Activated CD4-positive, alpha-beta T cell treated with anti-CD3 and anti-CD28 coated beads for 36 hours (primary cell): ENCODE measurements around the gene MAN2B1. TPM values are rescaled to one million over a fixed set of nuclear protein-coding genes. Genes with fewer than 3 reads are reported as not detected.
A peak's percentile ranks its signal among the peaks of the same experiment; 100 is the strongest.
"Not testable (repeated sequence)": the region's sequence is repeated elsewhere in the genome, so short reads cannot be mapped to it uniquely, and the experiment has no call there.

ENCODE experiments used
- ATAC-seq: fragments of 200-7000 bp; cut with Tn5 transposase; one replicate; pipeline ENCODE4 v1.10.0; 2021; ENCODE audit warnings: mild to moderate bottlenecking, moderate library complexity
- CTCF ChIA-PET: fragments of 350-600 bp; sonication (Branson Sonifier 250); formaldehyde crosslinking; loops from one replicate; lab custom pipeline; 2021; ENCODE audit warnings: antibody characterized with exemption; lab: Charles Lee
- POLR2A ChIA-PET: fragments of 350-600 bp; sonication (Branson Sonifier 250); formaldehyde crosslinking; loops from one replicate; lab custom pipeline; 2021; ENCODE audit warnings: antibody characterized with exemption, inconsistent platforms; lab: Charles Lee
- DNase-seq: peaks from one replicate; pipeline ENCODE4 v3.0.0-alpha.2; 2020
- H3K27ac Mint-ChIP-seq: one replicate; pipeline ENCODE4 v1.8.0; 2021; ENCODE audit warnings: mixed read lengths
- H3K27me3 Mint-ChIP-seq: one replicate; pipeline ENCODE4 v1.8.0; 2021; ENCODE audit warnings: mixed read lengths
- H3K36me3 Mint-ChIP-seq: one replicate; pipeline ENCODE4 v1.8.0; 2021; ENCODE audit warnings: low read depth, mixed read lengths
- H3K4me1 Mint-ChIP-seq: one replicate; pipeline ENCODE4 v1.8.0; 2021; ENCODE audit warnings: mixed read lengths
- H3K4me3 Mint-ChIP-seq: one replicate; pipeline ENCODE4 v1.8.0; 2021; ENCODE audit warnings: mild to moderate bottlenecking, moderate library complexity, mixed read lengths
- H3K9me3 Mint-ChIP-seq: one replicate; pipeline ENCODE4 v1.8.0; 2021; ENCODE audit warnings: low read depth, mixed read lengths
- intact Hi-C, 2 experiments: fragments of 100-400 bp; cut with DNase I in 1 of 2; cut with micrococcal nuclease in 1 of 2; formaldehyde crosslinking; loops; one replicate each; pipeline versions ENCODE4 v1.14.2 to v1.15.1; 2022 to 2024; cut with DNase I, micrococcal nuclease
- total RNA-seq, 2 experiments: library from RNA; stranded (reverse); gene quantifications; one replicate each; pipeline ENCODE4 v1.2.3, GENCODE V29; 2021

Gene MAN2B1
- total RNA-seq, 2 experiments from 2014 or later, result 118 to 154 TPM

- Mint-ChIP-seq H3K4me3 (no peak overlapping the region), H3K27ac (no peak overlapping the region), H3K4me1 (peaks cover 15% of the 10 kb centered on the region), H3K27me3 (no peaks in the 10 kb centered on the region), H3K36me3 (peaks cover 67% of the 10 kb centered on the region), H3K9me3 (no peaks in the 10 kb centered on the region)
- no peak for DNase-seq
- ATAC-seq, result no peak
- intact Hi-C loops, result no loop called here
- ChIA-PET CTCF (no interaction called here), POLR2A (no interaction called here)
These were observed 5.6 kb downstream of the MAN2B1 start for GRCh38 chr19:12660980-12661379.

DNA sequence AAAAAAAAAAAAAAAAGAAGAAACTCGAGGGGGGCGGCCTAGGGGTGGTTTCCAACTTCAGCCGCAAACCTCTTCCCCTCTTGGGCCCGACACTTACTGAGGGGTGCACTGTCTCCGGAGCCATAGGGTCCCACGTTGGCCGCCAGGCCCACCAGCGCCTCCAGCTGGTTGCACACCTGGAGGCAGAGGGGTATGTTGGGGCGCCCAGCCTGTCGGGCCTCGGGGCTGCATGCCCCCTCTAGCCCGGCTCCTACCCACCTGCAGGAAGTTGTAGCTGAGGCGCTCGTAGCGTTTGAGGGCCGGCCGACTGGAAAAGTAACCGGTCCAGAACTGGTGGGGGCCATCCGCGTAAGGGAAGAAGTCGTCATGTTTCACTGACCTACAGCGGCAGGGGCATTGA, 8.6 kb downstream of the MAN2B1 start:
- no peak for DNase-seq

GRCh38 chr19:12656899-12657571, 9.5 kb downstream of the MAN2B1 start:
- ATAC-seq (peak; percentile 85), DNase-seq (peak; percentile 73)
- no peak overlapping the region for H3K27ac Mint-ChIP-seq
- no peak overlapping the region for H3K4me3 Mint-ChIP-seq
- no peaks in the 10 kb centered on the region for H3K9me3 Mint-ChIP-seq
- ChIA-PET CTCF (interaction anchor here (0.7 kb wide), 1 partner anchor 109 kb away, joined by 3 read pairs; no protein-coding TSS in a partner anchor), POLR2A (no interaction called here)
- H3K36me3 Mint-ChIP-seq, result peaks cover 55% of the 10 kb centered on the region
- no peaks in the 10 kb centered on the region for H3K4me1 Mint-ChIP-seq
- no peaks in the 10 kb centered on the region for H3K27me3 Mint-ChIP-seq
- intact Hi-C loops, result no loop called here

More for the DNA sequence above, 8.6 kb downstream of the MAN2B1 start:
- H3K36me3 Mint-ChIP-seq, result peaks cover 54% of the 10 kb centered on the region
- no peak overlapping the region for H3K4me3 Mint-ChIP-seq
- CTCF ChIA-PET, result no interaction called here
- H3K9me3 Mint-ChIP-seq, result no peaks in the 10 kb centered on the region
- H3K27ac Mint-ChIP-seq, result no peak overlapping the region
- no peaks in the 10 kb centered on the region for H3K4me1 Mint-ChIP-seq
- no peaks in the 10 kb centered on the region for H3K27me3 Mint-ChIP-seq
- POLR2A ChIA-PET, result no interaction called here
- ATAC-seq, result no peak
- intact Hi-C loops, result no loop called here

DNA sequence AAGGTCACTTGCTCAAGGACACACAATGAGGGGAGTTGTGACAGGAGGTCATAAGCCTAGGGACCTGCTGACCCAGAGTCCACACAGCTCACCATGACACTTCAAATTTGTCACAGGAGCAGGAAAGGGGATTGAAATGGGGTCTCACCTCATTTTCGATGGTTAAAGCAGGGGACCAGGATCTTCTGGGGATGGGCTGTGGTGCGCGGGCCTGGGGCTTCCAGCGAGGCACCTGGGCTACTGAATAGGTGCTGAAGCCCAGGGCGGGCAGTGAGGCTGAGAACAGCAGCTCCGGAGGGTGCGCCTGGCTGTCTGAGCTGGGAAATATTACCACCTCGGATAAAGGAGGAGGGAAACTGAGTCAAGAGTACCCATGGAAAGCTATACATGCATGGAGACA, 11.0 kb downstream of the MAN2B1 start:
- POLR2A ChIA-PET, result interaction anchor here (0.7 kb wide), 1 partner anchor 160 kb away, joined by 3 read pairs; no protein-coding TSS in a partner anchor
- DNase-seq, result no peak
- CTCF ChIA-PET, result no interaction called here
- no peak overlapping the region for H3K27ac Mint-ChIP-seq
- peaks cover 55% of the 10 kb centered on the region for H3K36me3 Mint-ChIP-seq
- H3K9me3 Mint-ChIP-seq, result no peaks in the 10 kb centered on the region
- H3K27me3 Mint-ChIP-seq, result no peaks in the 10 kb centered on the region
- no peak for ATAC-seq
- intact Hi-C loops, result no loop called here
- H3K4me3 Mint-ChIP-seq, result no peak overlapping the region
- H3K4me1 Mint-ChIP-seq, result no peaks in the 10 kb centered on the region

- intact Hi-C loops, result no loop called here
- CTCF ChIA-PET, result no interaction called here
- H3K9me3 Mint-ChIP-seq, result no peaks in the 10 kb centered on the region
- no peak overlapping the region for H3K27ac Mint-ChIP-seq
- no peak overlapping the region for H3K4me3 Mint-ChIP-seq
- no peak for ATAC-seq
- H3K36me3 Mint-ChIP-seq, result peaks cover 52% of the 10 kb centered on the region
- no peaks in the 10 kb centered on the region for H3K27me3 Mint-ChIP-seq
- POLR2A ChIA-PET, result no interaction called here
- DNase-seq, result no peak
- peaks cover 2% of the 10 kb centered on the region for H3K4me1 Mint-ChIP-seq
These were observed 14.3 kb downstream of the MAN2B1 start for GRCh38 chr19:12652219-12652618.

GRCh38 chr19:12649941-12650340, 16.6 kb downstream of the MAN2B1 start:
- no peaks in the 10 kb centered on the region for H3K27me3 Mint-ChIP-seq
- H3K36me3 Mint-ChIP-seq, result peaks cover 37% of the 10 kb centered on the region
- H3K27ac Mint-ChIP-seq, result no peak overlapping the region
- no peaks in the 10 kb centered on the region for H3K9me3 Mint-ChIP-seq
- no peak for DNase-seq
- CTCF ChIA-PET, result interaction anchor here (0.5 kb wide), 1 partner anchor 348 kb away, joined by 3 read pairs; no protein-coding TSS in a partner anchor
- no peak overlapping the region for H3K4me3 Mint-ChIP-seq
- POLR2A ChIA-PET, result interaction anchor here (0.6 kb wide), 1 partner anchor 46 kb away, joined by 5 read pairs; no protein-coding TSS in a partner anchor
- intact Hi-C loops, result no loop called here
- no peak for ATAC-seq
- peaks cover 2% of the 10 kb centered on the region for H3K4me1 Mint-ChIP-seq

DNA sequence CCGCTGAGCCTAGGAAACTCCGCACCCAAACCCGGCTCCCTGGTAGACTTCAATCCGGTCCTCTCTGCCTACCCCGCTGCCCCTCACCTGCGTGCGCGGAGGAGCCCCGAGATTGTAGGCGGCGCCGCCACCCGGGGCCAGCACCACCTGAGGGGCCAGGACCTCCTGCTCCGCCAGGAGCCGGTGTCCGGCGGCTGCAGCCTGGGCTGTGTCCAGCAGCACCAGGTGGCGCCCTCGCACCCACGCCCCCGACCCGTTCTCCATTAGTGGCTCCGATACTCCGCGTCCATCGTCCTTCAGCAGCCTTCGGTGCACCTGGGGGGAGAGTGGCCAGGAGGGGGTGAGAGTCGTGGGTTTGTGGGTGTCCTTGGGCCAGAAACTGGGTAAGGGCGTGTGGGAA, 18.5 kb downstream of the MAN2B1 start:
- no peak for ATAC-seq
- no peaks in the 10 kb centered on the region for H3K9me3 Mint-ChIP-seq
- no peak overlapping the region for H3K4me3 Mint-ChIP-seq
- no peak overlapping the region for H3K27ac Mint-ChIP-seq
- CTCF ChIA-PET, result interaction anchor here (0.7 kb wide), 1 partner anchor 8 kb away, joined by 4 read pairs; no protein-coding TSS in a partner anchor
- DNase-seq, result no peak
- intact Hi-C loops, result no loop called here
- POLR2A ChIA-PET, result no interaction called here
- peaks cover 2% of the 10 kb centered on the region for H3K4me1 Mint-ChIP-seq
- H3K27me3 Mint-ChIP-seq, result no peaks in the 10 kb centered on the region
- H3K36me3 Mint-ChIP-seq, result peaks cover 40% of the 10 kb centered on the region

- CTCF ChIA-PET, result no interaction called here
- Mint-ChIP-seq H3K4me3 (no peak overlapping the region), H3K27ac (no peak overlapping the region), H3K27me3 (no peaks in the 10 kb centered on the region), H3K9me3 (no peaks in the 10 kb centered on the region), H3K36me3 (peaks cover 40% of the 10 kb centered on the region), H3K4me1 (peaks cover 2% of the 10 kb centered on the region)
- POLR2A ChIA-PET, result no interaction called here
- DNase-seq, result peak; percentile 77
- peak; percentile 88 for ATAC-seq
- intact Hi-C loops, result no loop called here
These were observed 19.0 kb downstream of the MAN2B1 start for GRCh38 chr19:12647490-12648071.

- Mint-ChIP-seq H3K4me3 (no peak overlapping the region), H3K4me1 (peaks cover 2% of the 10 kb centered on the region), H3K9me3 (no peaks in the 10 kb centered on the region), H3K27me3 (no peaks in the 10 kb centered on the region), H3K36me3 (peaks cover 41% of the 10 kb centered on the region), H3K27ac (no peak overlapping the region)
- ChIA-PET CTCF (no interaction called here), POLR2A (no interaction called here)
- intact Hi-C loops, result no loop called here
- no peak for ATAC-seq
- no peak for DNase-seq
These were observed 19.5 kb downstream of the MAN2B1 start for GRCh38 chr19:12647047-12647446.

- POLR2A ChIA-PET, result no interaction called here
- intact Hi-C loops, result no loop called here
- Mint-ChIP-seq H3K36me3 (peaks cover 36% of the 10 kb centered on the region), H3K27me3 (no peaks in the 10 kb centered on the region), H3K4me3 (no peak overlapping the region), H3K9me3 (no peaks in the 10 kb centered on the region), H3K4me1 (peaks cover 2% of the 10 kb centered on the region), H3K27ac (no peak overlapping the region)
- no peak for DNase-seq
- no peak for ATAC-seq
- CTCF ChIA-PET, result no interaction called here
These were observed 20.0 kb downstream of the MAN2B1 start for GRCh38 chr19:12646551-12646950.

- CTCF ChIA-PET, H3K9me3 Mint-ChIP-seq, POLR2A ChIA-PET, DNase-seq, H3K27ac Mint-ChIP-seq, ATAC-seq, intact Hi-C loops, H3K27me3 Mint-ChIP-seq, H3K4me3 Mint-ChIP-seq: not testable (repeated sequence)
- H3K4me1 Mint-ChIP-seq, result peaks cover 12% of the 10 kb centered on the region
- peaks cover 23% of the 10 kb centered on the region for H3K36me3 Mint-ChIP-seq
These were observed 22.8 kb downstream of the MAN2B1 start for GRCh38 chr19:12643716-12644115.

DNA sequence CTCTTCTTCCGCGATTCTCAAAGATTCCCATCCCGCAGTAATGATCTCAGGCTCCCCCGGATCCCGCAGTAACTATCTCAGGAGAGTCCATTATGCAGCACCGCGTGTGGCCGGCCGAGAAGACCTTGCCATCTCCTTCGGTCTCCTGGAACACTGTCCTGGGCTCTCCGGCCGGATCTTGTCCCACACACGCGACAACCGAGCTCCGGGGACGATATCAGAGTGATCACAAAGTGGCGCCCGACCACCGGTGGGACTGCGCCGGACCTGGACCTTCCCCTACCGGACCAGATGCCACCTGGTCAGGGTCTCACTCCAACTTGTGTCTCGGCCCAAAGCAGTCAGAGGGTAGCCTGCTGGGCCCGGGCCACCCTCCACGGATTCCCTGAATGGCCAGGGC, 24.0 kb downstream of the MAN2B1 start:
- no peak for DNase-seq
- H3K4me1 Mint-ChIP-seq, result peaks cover 10% of the 10 kb centered on the region
- ChIA-PET CTCF (interaction anchor here (1.0 to 1.1 kb wide), 2 partner anchors 29 to 51 kb away, joined by 3 read pairs; no protein-coding TSS in a partner anchor), POLR2A (interaction anchor here (1.0 kb wide), 1 partner anchor 29 kb away, joined by 3 read pairs; no protein-coding TSS in a partner anchor)
- no peaks in the 10 kb centered on the region for H3K27me3 Mint-ChIP-seq
- H3K9me3 Mint-ChIP-seq, result no peaks in the 10 kb centered on the region
- peaks cover 17% of the 10 kb centered on the region for H3K36me3 Mint-ChIP-seq
- ATAC-seq, result no peak
- no peak overlapping the region for H3K4me3 Mint-ChIP-seq
- intact Hi-C loops, result no loop called here
- no peak overlapping the region for H3K27ac Mint-ChIP-seq
